Right atrium auricular region (tissue), 2 donors: ENCODE measurements around the gene STARD4. TPM values are rescaled to one million over a fixed set of nuclear protein-coding genes. Genes with fewer than 3 reads are reported as not detected.
A peak's percentile ranks its signal among the peaks of the same experiment; 100 is the strongest.

Experiments
- DNase-seq: peaks from one replicate; pipeline ENCODE4 v3.0.0-alpha.2; 2019; ENCODE audit warnings: low spot score
- H3K27ac ChIP-seq, 2 donors: fragments of 200-600 bp; sonication (generic); 1 replicate in 1 of 2; 2 replicates in 1 of 2; pipeline ENCODE4 v1.5.1; 2016 to 2019
- H3K27me3 ChIP-seq, 2 donors: fragments of 200-600 bp; sonication (generic); one replicate each; pipeline versions ENCODE4 v1.5.1 to v1.6.0; 2017 to 2019
- H3K36me3 ChIP-seq: fragments of 200-600 bp; sonication (generic); one replicate; pipeline ENCODE4 v1.5.1; 2016
- H3K4me1 ChIP-seq, 2 donors: fragments of 200-600 bp; sonication (generic); one replicate each; pipeline versions ENCODE4 v1.5.1 to v1.6.0; 2017 to 2019
- H3K4me3 ChIP-seq, 2 donors: fragments of 200-600 bp; sonication (generic); 1 replicate in 1 of 2; 2 replicates in 1 of 2; pipeline ENCODE4 v1.5.1; 2017 to 2019; ENCODE audit warnings: mild to moderate bottlenecking in 1 of 2, moderate library complexity in 1 of 2
- H3K9me3 ChIP-seq, 2 donors: fragments of 200-600 bp; sonication (generic); one replicate each; pipeline ENCODE4 v1.5.1; 2019
- total RNA-seq, 2 donors: library from RNA; depleted of rRNA; stranded (reverse); fragments of >200 nt; gene quantifications; one replicate each; pipeline ENCODE4 v1.1.0, GENCODE V29; 2016
- TF ChIP-seq, protein P1 (sequence below), 2 donors: fragments of 200-600 bp; sonication (generic); IDR thresholded peaks; one replicate each; pipeline ENCODE4 v1.5.1; 2019; ENCODE audit warnings: antibody characterized with exemption in 2 of 2

Gene STARD4
- total RNA-seq, 2 donors from 2014 or later, result 11.8 to 16.4 TPM

GRCh38 chr5:111518777-111519176 is 6.4 kb upstream of the STARD4 start:
- Histone ChIP-seq H3K27ac (no peak overlapping the region), H3K9me3 (no peaks in the 10 kb centered on the region), H3K4me1 (no peaks in the 10 kb centered on the region), H3K36me3 (no peaks in the 10 kb centered on the region), H3K27me3 (no peaks in the 10 kb centered on the region), H3K4me3 (no peak overlapping the region)
- DNase-seq, result no peak
- TF ChIP-seq, protein P1, sequence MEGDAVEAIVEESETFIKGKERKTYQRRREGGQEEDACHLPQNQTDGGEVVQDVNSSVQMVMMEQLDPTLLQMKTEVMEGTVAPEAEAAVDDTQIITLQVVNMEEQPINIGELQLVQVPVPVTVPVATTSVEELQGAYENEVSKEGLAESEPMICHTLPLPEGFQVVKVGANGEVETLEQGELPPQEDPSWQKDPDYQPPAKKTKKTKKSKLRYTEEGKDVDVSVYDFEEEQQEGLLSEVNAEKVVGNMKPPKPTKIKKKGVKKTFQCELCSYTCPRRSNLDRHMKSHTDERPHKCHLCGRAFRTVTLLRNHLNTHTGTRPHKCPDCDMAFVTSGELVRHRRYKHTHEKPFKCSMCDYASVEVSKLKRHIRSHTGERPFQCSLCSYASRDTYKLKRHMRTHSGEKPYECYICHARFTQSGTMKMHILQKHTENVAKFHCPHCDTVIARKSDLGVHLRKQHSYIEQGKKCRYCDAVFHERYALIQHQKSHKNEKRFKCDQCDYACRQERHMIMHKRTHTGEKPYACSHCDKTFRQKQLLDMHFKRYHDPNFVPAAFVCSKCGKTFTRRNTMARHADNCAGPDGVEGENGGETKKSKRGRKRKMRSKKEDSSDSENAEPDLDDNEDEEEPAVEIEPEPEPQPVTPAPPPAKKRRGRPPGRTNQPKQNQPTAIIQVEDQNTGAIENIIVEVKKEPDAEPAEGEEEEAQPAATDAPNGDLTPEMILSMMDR (IDR thresholded peaks at IDR 0.05), result no peak

GRCh38 chr5:111517853-111518501 is 5.6 kb upstream of the STARD4 start:
- Histone ChIP-seq H3K36me3 (no peaks in the 10 kb centered on the region), H3K9me3 (no peaks in the 10 kb centered on the region), H3K27ac (no peak overlapping the region), H3K4me1 (no peaks in the 10 kb centered on the region), H3K27me3 (no peaks in the 10 kb centered on the region), H3K4me3 (no peak overlapping the region)
- DNase-seq, result no peak
- TF ChIP-seq, protein P1 (IDR thresholded peaks at IDR 0.05), result no peak

GRCh38 chr5:111514087-111514486 is 1.8 kb upstream of the STARD4 start:
- no peaks in the 10 kb centered on the region for H3K9me3 ChIP-seq
- H3K36me3 ChIP-seq, result no peaks in the 10 kb centered on the region
- TF ChIP-seq, protein P1 (IDR thresholded peaks at IDR 0.05), result no peak
- H3K4me1 ChIP-seq, result peaks cover 0 to 18% of the 10 kb centered on the region in 2 donors
- H3K27me3 ChIP-seq, result no peaks in the 10 kb centered on the region
- no peak overlapping the region for H3K4me3 ChIP-seq
- no peak overlapping the region for H3K27ac ChIP-seq
- DNase-seq, result no peak

DNA sequence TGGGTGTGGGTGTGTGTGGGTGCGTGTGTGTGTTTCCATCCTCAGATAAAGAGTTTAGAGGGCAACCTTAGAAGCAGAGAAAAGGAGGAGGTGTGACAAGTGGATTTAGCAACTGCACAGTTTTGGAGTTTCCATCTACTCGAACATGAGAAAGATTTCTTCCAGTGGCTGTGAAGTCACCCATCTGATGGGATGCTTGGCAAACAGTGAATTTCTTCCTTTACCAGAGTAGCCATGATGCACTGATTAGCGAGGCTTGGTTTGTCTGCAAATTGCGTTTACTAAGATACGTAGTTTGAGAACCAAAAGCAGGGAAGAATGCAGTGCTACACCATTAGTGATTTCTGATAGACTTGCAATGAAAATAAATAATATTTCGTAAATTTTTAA is 791 bp upstream of the STARD4 start:
- peak overlapping the region; percentile 85 to 95 for H3K27ac ChIP-seq
- TF ChIP-seq, protein P1 (IDR thresholded peaks at IDR 0.05), result no peak
- H3K36me3 ChIP-seq, result no peaks in the 10 kb centered on the region
- no peaks in the 10 kb centered on the region for H3K9me3 ChIP-seq
- no peaks in the 10 kb centered on the region for H3K27me3 ChIP-seq
- peaks cover 0 to 18% of the 10 kb centered on the region in 2 donors for H3K4me1 ChIP-seq
- H3K4me3 ChIP-seq, result peak overlapping the region; percentile 77 to 92
- no peak for DNase-seq

- TF ChIP-seq, protein P1 (IDR thresholded peaks at IDR 0.05), result no peak
- Histone ChIP-seq H3K9me3 (no peaks in the 10 kb centered on the region), H3K4me1 (peaks cover 0 to 18% of the 10 kb centered on the region in 2 donors), H3K36me3 (no peaks in the 10 kb centered on the region), H3K27ac (peak overlapping the region; percentile 85 to 95), H3K27me3 (no peaks in the 10 kb centered on the region), H3K4me3 (peak overlapping the region; percentile 77 to 92)
- DNase-seq, result peak; percentile 62
Measured at GRCh38 chr5:111511831-111512374, 432 bp downstream of the STARD4 start.
